Measurements from ENCODE around the gene SCN7A. TPM values are rescaled to one million over a fixed set of nuclear protein-coding genes. Genes with fewer than 3 reads are reported as not detected.

Gene SCN7A
- total RNA-seq, 1 donor from 2014 or later: 2.8 TPM

DNA sequence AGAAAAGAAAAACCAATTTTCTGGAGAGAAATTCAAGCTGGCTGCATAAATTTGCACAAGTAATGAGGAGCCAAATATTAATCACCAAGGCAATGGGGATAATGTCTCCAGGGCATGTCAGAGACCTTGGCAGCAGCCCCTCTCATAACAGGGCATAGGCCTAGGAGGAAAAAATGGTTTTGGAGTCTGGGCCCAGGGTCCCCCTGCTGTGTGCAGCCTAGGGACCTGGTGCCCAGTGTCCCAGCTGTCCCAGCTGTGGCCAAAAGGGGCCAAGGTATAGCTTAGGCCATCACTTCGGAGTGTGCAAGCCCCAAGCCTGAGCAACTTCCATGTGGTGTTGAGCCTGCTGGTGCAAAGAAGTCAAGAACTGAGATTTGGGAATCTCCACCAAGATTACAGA lies 57.1 kb downstream of the SCN7A start:
- no peaks in the 10 kb centered on the region for H3K36me3 Mint-ChIP-seq

DNA sequence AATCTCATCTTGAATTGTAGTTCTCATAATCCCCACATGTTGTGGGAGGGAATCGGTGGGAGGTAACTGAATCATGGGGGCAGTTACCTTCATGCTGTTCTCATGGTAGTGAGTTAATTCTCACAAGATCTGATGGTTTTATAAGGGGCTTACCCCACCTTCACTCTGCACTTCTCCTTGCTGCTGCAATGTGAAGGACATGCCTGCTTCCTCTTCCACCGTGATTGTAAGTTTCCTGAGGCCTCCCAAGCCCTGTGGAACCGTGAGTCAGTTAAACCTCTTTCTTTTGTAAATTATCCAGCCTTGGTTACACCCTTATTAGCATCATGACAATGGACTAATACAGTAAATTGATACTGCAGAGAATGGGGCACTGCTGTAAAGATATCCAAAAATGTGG lies 57.9 kb downstream of the SCN7A start:
- no peak overlapping the region for H3K27ac Mint-ChIP-seq
- no peaks in the 10 kb centered on the region for H3K27me3 Mint-ChIP-seq
- TF ChIP-seq, protein P1, sequence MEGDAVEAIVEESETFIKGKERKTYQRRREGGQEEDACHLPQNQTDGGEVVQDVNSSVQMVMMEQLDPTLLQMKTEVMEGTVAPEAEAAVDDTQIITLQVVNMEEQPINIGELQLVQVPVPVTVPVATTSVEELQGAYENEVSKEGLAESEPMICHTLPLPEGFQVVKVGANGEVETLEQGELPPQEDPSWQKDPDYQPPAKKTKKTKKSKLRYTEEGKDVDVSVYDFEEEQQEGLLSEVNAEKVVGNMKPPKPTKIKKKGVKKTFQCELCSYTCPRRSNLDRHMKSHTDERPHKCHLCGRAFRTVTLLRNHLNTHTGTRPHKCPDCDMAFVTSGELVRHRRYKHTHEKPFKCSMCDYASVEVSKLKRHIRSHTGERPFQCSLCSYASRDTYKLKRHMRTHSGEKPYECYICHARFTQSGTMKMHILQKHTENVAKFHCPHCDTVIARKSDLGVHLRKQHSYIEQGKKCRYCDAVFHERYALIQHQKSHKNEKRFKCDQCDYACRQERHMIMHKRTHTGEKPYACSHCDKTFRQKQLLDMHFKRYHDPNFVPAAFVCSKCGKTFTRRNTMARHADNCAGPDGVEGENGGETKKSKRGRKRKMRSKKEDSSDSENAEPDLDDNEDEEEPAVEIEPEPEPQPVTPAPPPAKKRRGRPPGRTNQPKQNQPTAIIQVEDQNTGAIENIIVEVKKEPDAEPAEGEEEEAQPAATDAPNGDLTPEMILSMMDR (conservative IDR thresholded peaks at IDR 0.05): no peak
- H3K36me3 Mint-ChIP-seq: no peaks in the 10 kb centered on the region
- DNase-seq (ENCODE audit: extremely low spot score, unreplicated experiment): no peak
- no peaks in the 10 kb centered on the region for H3K4me1 Mint-ChIP-seq (ENCODE audit: unreplicated experiment)
- no peaks in the 10 kb centered on the region for H3K9me3 Mint-ChIP-seq
- no peak overlapping the region for H3K4me3 Mint-ChIP-seq

More for the DNA sequence above, 57.1 kb downstream of the SCN7A start:
- TF ChIP-seq, protein P1 (conservative IDR thresholded peaks at IDR 0.05): no peak
- no peaks in the 10 kb centered on the region for H3K4me1 Mint-ChIP-seq (ENCODE audit: unreplicated experiment)
- no peak overlapping the region for H3K27ac Mint-ChIP-seq
- H3K27me3 Mint-ChIP-seq: no peaks in the 10 kb centered on the region
- H3K4me3 Mint-ChIP-seq: no peak overlapping the region
- no peaks in the 10 kb centered on the region for H3K9me3 Mint-ChIP-seq
- no peak for DNase-seq (ENCODE audit: extremely low spot score, unreplicated experiment)

DNA sequence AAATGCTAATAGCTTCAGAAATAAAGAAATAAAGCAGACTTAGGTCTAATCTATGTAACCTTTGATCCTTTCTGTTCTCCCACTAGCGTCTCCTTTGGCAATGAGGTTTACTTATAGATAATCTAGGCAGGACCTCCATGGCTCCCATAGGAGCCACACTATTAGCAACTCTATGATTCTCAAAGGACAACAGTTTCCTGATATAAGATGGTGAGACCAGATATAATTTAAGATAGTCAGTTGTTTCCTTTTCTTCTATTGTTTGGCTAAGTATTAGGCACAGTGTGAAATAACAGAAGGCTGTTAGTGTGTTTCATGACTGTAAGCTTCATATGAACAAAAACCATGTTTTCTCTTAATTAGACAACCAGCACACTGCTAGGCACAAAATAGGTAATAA lies 59.6 kb downstream of the SCN7A start:
- no peaks in the 10 kb centered on the region for H3K27me3 Mint-ChIP-seq
- H3K4me1 Mint-ChIP-seq (ENCODE audit: unreplicated experiment): no peaks in the 10 kb centered on the region
- no peak overlapping the region for H3K27ac Mint-ChIP-seq
- TF ChIP-seq, protein P1 (conservative IDR thresholded peaks at IDR 0.05): no peak
- DNase-seq (ENCODE audit: extremely low spot score, unreplicated experiment): no peak
- no peaks in the 10 kb centered on the region for H3K36me3 Mint-ChIP-seq
- H3K4me3 Mint-ChIP-seq: no peak overlapping the region
- no peaks in the 10 kb centered on the region for H3K9me3 Mint-ChIP-seq

DNA sequence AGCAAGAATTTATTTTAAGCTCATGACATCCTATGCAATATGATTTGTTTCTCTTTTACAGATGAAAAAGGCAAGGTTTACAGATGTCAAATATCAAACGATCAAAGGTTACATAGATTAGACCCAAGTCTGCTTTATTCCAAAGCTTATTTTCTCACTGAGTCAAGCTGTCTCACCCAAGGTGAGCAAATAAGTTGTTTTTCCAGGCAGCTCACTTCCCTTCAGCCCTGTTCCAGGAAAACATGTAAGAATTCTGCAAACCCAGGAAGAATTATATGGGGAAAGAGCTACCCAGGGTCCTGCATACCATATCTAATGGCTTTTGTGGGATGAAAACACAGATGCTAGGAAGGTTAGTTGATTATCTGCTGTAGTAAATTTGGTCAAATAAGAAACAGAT lies 60.6 kb downstream of the SCN7A start:
- no peaks in the 10 kb centered on the region for H3K9me3 Mint-ChIP-seq
- TF ChIP-seq, protein P1 (conservative IDR thresholded peaks at IDR 0.05): no peak
- H3K4me3 Mint-ChIP-seq: no peak overlapping the region
- no peaks in the 10 kb centered on the region for H3K4me1 Mint-ChIP-seq (ENCODE audit: unreplicated experiment)
- H3K27me3 Mint-ChIP-seq: no peaks in the 10 kb centered on the region
- DNase-seq (ENCODE audit: extremely low spot score, unreplicated experiment): no peak
- H3K27ac Mint-ChIP-seq: no peak overlapping the region
- no peaks in the 10 kb centered on the region for H3K36me3 Mint-ChIP-seq

DNA sequence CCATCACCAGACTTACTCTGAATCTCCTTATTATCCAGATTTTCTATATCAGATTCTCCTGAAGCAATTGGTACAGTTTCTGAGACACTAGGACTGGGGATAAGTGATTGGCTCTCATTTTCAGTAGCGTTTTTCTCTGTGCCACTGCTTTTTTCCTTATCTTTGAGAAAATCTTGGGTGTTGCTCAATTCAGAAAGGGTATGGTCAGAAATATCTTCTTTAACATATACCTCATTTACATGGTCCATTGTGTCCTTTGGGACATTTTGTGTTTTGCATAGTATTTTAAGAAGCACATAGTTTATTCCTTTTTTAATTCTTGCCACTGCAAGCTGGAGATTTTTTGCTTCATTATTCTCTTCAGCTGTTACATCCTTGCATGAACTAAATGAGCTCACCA lies 61.7 kb downstream of the SCN7A start:
- Mint-ChIP-seq H3K9me3 (no peaks in the 10 kb centered on the region), H3K27ac (no peak overlapping the region), H3K4me1 (ENCODE audit: unreplicated experiment) (no peaks in the 10 kb centered on the region), H3K4me3 (no peak overlapping the region), H3K36me3 (no peaks in the 10 kb centered on the region), H3K27me3 (no peaks in the 10 kb centered on the region)
- DNase-seq (ENCODE audit: extremely low spot score, unreplicated experiment): no peak
- TF ChIP-seq, protein P1 (conservative IDR thresholded peaks at IDR 0.05): no peak

DNA sequence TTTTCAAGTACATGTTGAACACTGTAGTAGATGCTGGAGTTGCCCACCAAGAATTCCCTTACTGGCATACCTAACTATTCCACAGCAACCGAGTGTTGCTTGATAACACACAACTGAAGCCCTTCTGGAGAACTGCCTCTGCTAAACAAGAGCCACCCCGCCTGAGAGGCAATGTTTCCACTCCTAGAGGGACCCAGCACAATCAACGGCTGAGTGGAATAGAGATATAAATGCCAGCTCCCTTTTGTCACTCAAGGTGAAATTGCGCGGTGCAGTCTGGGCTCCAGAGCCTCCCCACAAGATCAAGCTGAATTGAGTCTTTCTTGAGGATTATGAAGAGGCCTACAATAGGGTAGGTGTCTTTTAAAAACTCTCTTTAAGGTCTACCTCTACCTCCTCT lies 69.2 kb downstream of the SCN7A start:
- H3K4me1 Mint-ChIP-seq (ENCODE audit: unreplicated experiment): no peaks in the 10 kb centered on the region
- H3K36me3 Mint-ChIP-seq: no peaks in the 10 kb centered on the region
- TF ChIP-seq, protein P1 (conservative IDR thresholded peaks at IDR 0.05): no peak
- no peaks in the 10 kb centered on the region for H3K9me3 Mint-ChIP-seq
- H3K4me3 Mint-ChIP-seq: no peak overlapping the region
- no peaks in the 10 kb centered on the region for H3K27me3 Mint-ChIP-seq
- H3K27ac Mint-ChIP-seq: no peak overlapping the region
- no peak for DNase-seq (ENCODE audit: extremely low spot score, unreplicated experiment)
